Activated CD4-positive, CD25-positive, alpha-beta regulatory T cell treated with anti-CD3 and anti-CD28 coated beads, Interleukin-2, amount 50 U/mL, for 16 hours (primary cell): ENCODE results near the gene MRPS24.
"Not testable (repeated sequence)": the region's sequence is repeated elsewhere in the genome, so short reads cannot be mapped to it uniquely, and the experiment has no call there.

Experiments used
- DNase-seq: peaks from one replicate; pipeline ENCODE4 v3.0.0-alpha.2; 2020; ENCODE audit warnings: low read depth, low spot score

MRPS24 gene

DNA sequence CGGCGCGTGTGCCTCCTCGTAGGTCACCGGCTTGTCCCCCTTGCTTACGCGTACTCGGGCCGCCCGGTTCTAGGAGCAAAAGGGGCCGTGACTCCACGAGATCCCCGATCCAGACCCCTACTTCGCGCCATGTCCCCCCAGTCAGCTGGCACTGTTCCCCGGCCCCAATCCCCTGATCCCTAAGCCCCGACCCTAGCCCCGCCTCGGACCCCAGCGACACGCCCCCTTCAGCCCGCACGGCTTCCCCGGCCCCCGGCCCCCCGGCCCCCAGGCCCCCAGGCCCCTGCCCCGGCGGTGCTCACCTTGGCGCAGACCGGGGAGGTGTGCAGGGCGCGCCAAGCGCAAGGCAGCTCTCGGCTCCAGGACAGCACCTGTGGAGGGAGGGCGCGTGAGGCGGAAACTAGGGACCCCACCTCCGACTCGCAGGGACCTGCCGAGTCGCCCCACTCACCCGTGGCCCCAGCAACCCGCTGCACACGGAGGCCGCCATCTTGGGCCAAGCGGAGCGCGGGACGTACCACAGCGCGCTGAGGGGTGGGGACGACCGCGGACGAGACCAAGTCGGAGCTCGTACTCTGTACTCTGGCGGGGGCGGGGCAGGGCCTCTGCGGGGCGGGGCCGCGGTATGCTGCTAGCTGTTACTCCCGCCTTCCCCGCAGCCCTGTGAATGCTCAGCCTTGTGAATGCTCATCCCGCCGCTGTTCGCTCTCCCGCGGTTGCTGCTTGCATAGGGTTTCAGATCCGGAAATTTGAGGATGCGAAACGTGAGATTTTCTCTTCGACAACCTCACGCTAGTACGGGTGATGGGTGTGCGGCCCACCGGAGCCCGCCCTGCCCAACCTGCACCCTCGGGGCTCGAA lies at the start of gene MRPS24:
MRPS24 (minus strand) TSS at position 512 of the 861 bp plus-strand sequence; CDS start at position 490, 22 bp downstream.
- DNase-seq, result peak; percentile 87

DNA sequence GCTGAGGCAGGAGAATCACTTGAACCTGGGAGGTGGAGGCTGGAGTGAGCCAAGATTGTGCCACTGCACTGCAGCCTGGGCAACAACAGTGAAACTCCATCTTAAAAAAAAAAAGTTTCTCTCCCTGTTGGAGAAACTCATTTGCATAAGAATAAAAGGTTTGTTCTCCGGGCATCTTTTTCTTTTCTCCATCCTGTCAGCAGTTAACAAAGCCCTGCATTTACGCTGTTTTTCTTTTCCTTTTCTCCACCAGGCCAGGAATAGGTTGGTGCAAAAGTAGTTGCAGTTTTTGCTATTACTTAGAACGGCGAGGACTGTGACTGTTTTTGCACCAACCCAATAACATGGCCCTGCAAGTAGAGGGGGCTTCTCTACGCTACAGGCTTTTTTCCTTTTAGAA lies 46.6 kb upstream of the MRPS24 start:
- no peak for DNase-seq

DNA sequence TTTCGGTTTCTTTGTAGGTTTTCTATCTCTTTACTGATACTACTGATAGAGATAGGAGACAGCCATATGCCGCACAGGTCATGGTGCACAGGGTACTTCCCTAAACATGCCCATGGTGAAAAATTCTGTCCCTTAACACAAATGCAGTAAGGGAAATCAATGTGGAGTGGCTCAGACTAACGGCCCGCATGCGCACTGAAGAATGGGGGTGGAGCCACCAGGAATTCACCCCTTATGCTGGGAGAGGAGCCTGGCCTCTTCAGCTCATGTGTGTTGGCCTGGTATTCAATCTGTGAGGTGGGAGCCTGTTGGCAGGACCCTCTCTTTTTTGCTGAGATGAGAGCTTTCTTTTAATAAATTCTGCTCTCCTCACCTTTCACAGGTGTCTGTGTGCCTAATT lies 45.5 kb upstream of the MRPS24 start:
- DNase-seq, result no peak

DNA sequence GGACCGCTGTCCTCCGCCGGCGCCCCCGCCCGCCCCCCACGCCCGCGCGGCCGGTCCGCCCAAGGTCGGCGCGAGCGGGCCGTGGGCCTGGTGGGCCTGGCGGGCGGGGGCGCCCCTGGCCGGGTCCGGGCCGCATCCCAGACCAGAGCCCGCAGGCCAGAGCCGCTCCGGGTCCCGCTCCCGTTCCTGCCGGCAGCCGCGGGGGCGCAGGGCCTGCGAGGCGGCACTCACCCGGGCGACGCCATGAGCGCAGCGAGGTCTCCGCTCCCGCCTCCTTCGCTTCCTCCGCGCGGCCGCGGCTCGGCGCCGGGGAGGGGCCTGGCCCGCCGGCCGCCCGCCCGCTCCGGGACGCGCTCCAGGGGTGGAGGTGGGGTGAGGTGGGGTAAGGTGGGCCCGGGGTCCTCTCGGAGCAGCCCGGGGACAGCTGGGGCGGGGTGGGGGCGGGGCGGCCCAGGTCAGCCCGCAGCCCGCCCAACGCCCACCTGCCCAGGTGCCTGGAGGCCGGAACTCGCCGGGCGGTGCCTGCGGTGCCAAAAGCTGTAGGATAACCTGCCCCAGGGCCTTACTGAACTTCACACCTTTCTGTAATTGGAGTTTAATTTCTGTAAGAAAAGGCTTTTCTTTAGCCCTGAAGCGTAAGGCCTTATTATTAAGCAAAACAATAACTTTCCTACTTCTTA lies 37.2 kb upstream of the MRPS24 start, which contains the start of gene URGCP:
URGCP (minus strand) TSS at position 266 of the 680 bp plus-strand sequence; CDS start at position 245, 21 bp downstream.
- peak; percentile 19 for DNase-seq

DNA sequence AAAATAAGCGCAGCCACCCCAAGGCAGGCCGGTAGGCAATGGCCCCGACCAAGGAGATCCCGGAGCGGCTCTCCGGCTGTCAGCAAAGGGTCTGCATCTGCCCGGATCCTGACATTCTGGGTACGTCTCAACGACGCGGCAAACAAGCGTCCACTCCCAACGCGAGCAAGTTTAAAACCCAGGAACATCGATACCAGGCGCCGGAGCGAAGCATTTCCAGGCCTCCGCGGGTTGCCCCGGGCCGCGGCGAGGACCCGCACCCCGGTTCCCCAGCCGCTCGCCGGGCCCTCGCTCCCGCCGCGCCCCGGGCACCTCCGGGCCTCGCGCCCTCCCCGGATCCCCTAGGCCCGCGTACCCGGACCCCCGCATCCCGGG lies 36.6 kb upstream of the MRPS24 start:
- DNase-seq, result no peak

DNA sequence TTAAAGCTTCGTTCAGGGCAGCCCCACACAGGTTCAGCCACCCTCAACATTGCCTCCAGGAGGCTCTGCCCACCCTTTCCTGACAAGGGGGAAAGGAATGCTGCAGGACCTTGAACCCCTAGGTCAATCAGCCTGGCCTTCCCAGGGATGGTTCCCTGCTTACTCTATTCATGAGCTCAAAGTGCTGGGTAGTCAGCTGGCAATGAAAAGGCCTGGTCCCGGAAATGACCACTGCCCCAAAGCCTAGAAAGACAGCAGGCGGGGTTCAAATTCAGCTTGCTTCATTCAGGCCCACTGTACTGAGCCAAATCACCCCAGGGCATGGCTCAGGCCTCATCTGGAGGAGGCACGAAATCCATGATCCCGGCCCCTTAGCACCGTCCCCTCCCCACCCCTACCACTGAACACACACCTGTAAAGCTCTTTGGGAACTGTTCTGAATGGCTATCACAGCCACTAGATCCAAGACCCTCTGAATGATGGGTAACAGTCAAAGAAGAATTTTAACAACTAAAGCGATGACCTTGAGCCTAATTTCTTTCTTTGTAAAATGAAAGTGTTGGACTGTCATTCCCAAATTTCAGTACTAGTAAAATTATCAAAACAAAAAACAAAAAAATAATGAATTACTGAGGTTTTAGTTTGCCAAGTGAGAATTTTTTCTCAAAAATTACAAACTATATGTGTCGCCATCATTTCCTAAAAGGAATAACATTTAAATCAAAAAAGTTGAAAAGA lies 36.1 kb upstream of the MRPS24 start:
- no peak for DNase-seq

DNA sequence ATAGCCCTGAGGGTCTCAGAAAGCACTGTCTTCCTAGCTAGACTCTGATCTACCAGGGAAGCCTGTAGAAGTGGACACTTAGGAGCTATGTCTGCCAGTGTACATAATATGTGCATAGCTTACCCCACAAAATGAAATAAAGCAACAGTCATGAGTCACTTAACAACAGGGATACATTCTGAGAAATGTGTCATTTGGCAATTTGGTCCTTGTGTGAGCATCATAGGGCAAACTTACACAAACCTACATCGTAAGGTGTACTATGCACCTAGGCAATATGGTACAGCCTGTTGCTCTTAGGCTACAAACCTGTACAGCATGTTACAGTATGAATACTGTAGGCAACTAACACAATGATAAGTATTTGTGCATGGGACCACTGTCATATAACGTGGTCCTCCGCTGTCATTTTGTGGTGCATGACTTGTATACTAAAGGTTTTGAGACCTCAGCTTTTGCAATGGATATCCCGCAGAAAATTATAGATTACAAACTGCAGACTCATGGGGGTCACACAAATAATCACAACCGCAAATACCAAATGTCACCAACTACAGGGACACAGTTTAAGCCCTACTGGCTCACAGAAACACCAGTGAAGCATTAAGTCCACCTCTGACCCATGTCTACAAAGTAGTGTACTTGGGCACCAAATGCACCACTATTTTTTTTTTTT lies 35.4 kb upstream of the MRPS24 start:
- DNase-seq, result no peak

DNA sequence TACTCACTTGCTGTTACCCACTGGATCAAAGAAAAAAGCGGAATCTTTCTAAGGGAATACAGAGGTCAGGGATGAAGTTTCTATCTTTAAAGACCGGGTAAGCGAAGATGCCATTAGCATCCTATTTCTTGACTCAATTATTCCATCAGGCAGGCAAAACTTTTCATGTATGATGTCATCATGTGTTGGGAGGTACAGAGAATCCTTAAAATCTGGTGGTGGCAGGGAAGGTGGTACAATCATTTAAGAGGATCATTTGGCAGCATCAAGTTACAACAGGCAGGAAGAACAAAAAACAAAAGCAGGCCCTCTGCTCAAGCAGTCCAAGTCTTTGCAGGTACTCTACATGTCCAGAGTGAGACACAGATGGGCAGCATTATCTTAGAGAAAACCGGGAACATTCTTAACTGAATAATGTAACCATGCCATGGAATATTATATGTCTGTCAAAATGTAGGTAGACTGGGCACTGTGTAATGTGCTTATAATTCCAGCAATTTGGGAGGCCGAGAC lies 33.3 kb upstream of the MRPS24 start:
- DNase-seq, result no peak

DNA sequence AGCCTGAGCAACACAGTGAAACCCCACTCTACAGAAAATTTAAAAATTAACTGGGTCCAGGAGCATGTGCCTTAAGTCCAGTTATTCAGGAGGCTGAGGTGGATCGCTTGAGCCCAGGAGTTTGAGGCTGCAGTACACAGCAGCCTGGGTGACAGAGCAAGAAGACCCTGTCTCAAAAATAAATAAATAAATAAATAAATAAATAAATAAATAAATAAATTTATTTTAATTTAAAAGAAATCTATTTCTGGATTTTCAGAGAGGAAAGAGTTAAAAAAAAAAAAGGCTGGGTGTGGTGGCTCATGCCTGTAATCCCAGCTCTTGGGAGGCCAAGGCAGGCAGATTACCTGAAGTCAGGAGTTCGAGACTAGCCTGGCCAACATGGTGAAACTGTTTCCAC lies 29.3 kb upstream of the MRPS24 start:
- DNase-seq, result not testable (repeated sequence)

DNA sequence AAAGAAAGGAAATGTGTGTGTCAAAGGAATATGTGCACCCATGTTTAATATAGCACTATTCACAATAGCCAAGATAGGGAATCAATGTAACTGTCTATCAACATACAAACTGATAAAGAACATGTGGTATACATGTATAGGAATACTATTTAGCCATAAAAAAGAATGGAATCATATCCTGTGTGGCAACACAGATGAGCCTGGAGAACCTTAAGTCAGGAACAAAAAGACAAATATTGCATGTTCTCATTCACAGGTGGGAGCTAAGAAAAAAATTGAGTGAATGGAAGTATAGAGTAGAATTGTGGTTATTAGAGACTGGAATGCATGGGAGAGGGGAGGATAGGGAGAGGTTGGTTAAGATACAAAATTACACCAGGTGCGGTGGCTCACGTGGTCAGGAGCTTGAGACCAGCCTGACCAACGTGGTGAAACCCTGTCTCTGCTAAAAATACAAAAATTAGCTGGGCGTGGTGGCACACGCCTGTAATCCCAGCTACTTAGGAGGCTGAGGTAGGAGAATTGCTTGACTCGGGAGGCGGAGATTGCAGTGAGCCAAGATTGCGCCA lies 26.6 kb upstream of the MRPS24 start:
- DNase-seq, result no peak

DNA sequence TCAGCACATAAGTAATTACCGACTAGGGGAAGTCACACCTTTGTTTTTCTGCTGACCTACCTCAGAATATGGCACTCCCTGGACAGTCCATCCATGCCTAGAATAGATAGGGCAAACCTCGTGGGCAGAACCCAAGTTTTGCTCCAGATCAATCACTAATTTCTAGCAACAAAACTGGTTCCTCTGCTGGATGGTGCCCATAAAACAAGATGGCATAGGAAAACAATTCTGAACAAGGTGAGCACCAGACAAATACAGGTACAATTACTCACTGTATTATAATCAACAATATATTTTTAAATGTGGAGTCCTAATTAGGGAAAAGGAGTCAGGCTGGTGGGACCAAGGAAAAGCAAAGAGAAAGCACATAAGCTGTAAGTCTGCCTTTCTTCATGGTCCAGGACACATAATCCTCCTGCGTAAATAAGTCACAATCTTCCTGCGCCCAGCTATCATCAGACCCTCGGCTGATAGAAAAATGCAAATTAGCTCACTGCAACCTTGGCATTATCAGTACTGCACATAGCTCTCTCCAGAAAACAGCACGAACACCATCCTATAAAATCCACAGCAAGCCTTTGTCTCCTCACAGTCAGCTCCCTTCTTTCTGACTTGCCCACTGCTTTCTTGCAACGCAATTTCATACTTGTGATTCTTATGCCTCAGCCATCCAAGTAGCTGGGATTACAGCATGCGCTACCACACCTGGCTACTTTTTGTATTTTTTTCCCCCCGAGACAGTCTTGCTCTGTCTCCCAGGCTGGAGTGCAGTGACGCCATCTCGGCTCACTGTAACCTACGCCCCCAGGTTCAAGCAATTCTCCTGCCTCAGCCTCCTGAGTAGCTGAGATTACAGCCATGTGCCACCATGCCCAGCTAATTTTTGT lies 22.0 kb upstream of the MRPS24 start:
- no peak for DNase-seq

DNA sequence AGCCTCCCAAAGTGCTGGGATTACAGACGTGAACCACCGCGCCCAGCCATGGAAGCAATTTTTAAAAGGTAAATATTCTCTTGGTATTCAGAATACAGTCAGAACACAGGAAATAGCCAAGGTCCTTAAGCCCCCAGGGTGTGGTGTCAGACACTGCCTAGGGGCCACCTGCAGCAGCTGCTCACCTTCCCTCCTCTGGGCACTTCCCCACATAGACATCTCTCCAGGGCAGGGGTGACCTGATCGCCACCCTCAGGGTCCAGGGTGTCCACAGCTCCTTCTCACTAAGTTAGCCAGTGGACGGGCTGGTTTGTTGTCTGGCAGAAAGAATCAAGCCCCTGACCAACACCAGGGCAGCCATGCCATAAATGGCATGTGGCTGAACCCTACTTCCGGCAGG lies 21.2 kb upstream of the MRPS24 start:
- DNase-seq, result no peak

DNA sequence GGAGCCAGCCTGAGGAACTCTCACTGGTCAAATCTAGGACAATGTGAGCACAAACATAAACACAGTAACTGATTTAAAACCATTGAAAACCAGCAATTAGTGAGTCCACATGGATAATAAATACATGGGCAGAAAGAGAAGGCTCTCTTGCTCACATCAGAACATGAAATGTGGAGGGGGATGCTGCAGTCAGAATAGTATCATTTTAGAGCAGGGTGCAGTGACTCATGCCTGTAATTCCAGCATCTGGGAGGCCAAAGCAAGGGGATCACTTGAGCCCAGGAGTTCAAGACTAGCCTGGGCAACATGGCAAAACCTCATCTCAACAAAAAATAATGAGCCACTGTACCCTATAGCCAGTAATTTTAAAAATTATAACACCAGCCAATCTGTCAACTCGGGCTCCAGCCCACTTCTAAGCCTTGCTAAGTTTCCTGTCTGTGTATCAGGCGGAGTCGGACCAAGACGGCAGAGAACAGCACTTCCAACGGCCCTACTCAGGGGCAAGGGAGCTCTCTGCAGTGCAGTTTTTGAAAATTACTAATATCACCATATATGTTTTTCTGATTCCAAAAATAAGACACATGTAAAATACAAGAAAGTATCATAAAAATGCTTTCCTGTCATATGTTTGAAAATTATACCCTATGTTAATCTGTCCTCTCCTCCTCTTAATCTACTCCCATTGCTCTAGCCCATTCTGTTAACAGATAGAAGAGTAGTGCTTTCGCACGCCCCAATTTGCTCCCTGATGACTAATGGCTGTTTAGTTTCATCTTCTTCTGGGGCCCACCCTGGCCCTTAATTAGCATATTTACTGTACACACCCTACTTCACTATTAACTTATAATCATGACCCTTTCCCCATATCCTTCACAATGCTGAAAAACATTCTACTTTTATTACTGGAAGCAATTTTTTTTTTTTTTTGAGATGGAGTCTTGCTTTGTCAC lies 20.0 kb upstream of the MRPS24 start:
- no peak for DNase-seq

DNA sequence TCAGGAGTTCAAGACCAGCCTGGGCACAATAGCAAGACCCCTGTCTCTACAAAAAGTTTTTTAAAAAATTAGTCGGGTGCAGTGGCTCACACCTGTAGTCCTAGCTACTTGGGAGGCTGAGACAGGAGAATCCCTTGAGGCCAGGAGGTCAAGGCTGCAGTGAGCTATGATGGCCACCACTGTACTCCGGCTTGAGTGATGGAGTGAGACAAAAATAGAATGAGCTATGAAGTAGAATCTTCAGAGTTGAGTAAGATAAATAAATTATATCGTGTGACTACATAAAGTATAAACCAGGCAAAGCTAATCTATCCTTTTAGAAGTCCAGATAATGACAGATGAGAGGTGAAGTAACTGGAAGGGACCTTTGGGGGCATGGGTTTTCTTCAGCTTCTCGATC lies 15.3 kb upstream of the MRPS24 start:
- no peak for DNase-seq

DNA sequence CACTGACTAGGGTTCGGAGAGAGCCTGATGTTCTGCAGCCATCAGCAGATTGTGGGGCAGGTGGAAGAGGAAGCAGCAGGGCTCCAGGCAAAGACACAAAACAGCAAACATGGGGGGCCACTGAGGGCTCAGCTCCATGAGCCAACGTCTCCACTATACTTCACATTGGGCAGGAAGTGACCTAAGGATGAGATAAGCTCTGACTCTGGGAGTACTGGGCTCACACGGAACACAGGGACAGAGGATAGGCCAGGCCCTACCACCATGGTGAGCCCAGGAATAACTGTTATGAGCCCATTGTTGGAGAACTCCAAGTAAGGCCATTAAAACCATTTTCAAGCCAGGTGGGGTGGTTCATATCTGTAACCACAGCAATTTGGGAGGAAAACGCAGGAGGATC lies 14.9 kb upstream of the MRPS24 start:
- DNase-seq, result no peak

DNA sequence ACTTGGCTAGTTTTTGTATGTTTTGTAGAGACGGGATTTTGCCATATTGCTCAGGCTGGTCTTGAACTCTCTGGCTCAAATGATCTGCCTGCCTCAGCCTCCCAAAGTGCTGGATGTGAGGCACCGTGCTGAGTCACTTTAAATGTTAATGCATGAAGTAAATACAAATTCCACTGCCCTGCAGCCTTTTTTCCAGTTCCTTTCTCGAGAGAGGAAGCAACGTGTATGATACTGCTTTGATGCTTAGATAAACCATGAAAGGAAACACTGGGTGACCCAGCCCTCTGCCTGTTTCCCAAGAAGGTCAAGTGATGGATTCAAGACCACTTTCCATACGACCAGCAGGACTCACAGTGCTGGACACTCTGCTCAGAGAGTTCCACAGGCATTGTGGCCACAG lies 11.3 kb upstream of the MRPS24 start:
- no peak for DNase-seq

DNA sequence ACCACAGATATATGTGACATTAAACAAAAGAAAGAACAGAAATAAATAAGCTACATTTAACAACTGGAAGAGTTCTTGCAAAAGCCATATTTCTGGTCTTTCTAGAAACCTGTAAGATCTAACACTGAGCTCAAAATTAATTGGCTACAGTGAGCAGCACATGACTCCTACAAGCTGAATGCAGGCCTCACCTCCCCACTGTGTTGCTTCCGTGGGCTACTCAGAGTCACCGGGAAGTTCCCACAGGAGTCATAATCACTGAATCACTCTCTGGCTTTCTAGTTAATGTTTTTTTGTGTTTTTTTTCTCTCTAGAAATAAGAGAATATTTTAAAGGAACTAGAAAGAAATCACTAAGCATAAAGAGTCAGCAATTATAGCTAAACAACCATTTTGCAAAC lies 10.2 kb upstream of the MRPS24 start:
- no peak for DNase-seq

DNA sequence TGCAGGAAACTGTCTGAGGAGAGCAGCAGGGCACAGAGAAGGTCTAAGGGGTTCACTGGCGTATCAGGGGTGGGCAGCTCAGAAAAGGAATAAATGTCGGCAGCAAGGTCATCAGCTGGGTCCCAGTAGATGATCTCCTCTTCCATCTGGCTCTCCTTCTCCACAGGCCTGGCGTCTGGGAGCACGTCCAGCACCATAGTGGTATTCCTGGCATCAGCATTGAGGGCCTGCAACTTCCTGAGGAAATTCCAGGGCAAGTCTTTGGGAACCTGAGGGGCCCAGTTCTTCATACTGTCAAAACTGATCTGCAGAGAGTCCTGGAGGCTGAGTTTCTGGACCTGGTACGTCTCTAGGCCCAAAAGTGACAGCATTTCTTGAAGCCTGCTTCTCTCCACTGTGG lies 9.6 kb upstream of the MRPS24 start:
- no peak for DNase-seq
